Activated CD8-positive, alpha-beta T cell treated with anti-CD3 and anti-CD28 coated beads for 36 hours (primary cell): ENCODE measurements around the gene SHLD2. TPM values are rescaled to one million over a fixed set of nuclear protein-coding genes. Genes with fewer than 3 reads are reported as not detected.

Experiments
- ATAC-seq: fragments of 200-7000 bp; cut with Tn5 transposase; one replicate; pipeline ENCODE4 v1.10.0; 2021; ENCODE audit warnings: mild to moderate bottlenecking, moderate library complexity
- CTCF ChIA-PET: fragments of 350-600 bp; sonication (Branson Sonifier 250); formaldehyde crosslinking; loops from one replicate; lab custom pipeline; 2021; ENCODE audit warnings: antibody characterized with exemption; lab: Charles Lee
- POLR2A ChIA-PET: fragments of 350-600 bp; sonication (Branson Sonifier 250); formaldehyde crosslinking; loops from one replicate; lab custom pipeline; 2021; ENCODE audit warnings: antibody characterized with exemption; lab: Charles Lee
- DNase-seq: peaks from one replicate; pipeline ENCODE4 v3.0.0-alpha.2; 2020
- H3K27ac Mint-ChIP-seq: one replicate; pipeline ENCODE4 v1.8.0; 2021; ENCODE audit warnings: mild to moderate bottlenecking, mixed read lengths
- H3K27me3 Mint-ChIP-seq: one replicate; pipeline ENCODE4 v1.8.0; 2021; ENCODE audit warnings: mixed read lengths
- H3K36me3 Mint-ChIP-seq: one replicate; pipeline ENCODE4 v1.8.0; 2021; ENCODE audit warnings: low read depth, mixed read lengths
- H3K4me1 Mint-ChIP-seq: one replicate; pipeline ENCODE4 v1.8.0; 2021; ENCODE audit warnings: low read depth, mixed read lengths
- H3K4me3 Mint-ChIP-seq: one replicate; pipeline ENCODE4 v1.8.0; 2021; ENCODE audit warnings: mild to moderate bottlenecking, moderate library complexity, mixed read lengths
- H3K9me3 Mint-ChIP-seq: one replicate; pipeline ENCODE4 v1.8.0; 2021; ENCODE audit warnings: mixed read lengths
- CTCF ChIP-seq: fragments of 200-600 bp; IDR thresholded peaks from one replicate; pipeline ENCODE4 v1.8.0; 2022; ENCODE audit warnings: antibody characterized with exemption, mild to moderate bottlenecking
- intact Hi-C: fragments of 100-400 bp; cut with micrococcal nuclease; formaldehyde crosslinking; loops from one replicate; pipeline ENCODE4 v1.10.0; 2022
- total RNA-seq, 2 experiments: library from RNA; stranded (reverse); gene quantifications; one replicate each; pipeline ENCODE4 v1.2.3, GENCODE V29; 2021

The SHLD2 gene
- total RNA-seq, 2 experiments from 2014 or later, result 32.3 to 33.1 TPM

GRCh38 chr10:87054373-87055295, 40.4 kb upstream of the SHLD2 start:
- Mint-ChIP-seq H3K9me3 (no peaks in the 10 kb centered on the region), H3K27ac (no peak overlapping the region), H3K27me3 (no peaks in the 10 kb centered on the region), H3K4me3 (no peak overlapping the region), H3K4me1 (no peaks in the 10 kb centered on the region), H3K36me3 (peaks cover 35% of the 10 kb centered on the region)
- intact Hi-C loops, result no loop called here
- TF ChIP-seq CTCF, result no peak
- ATAC-seq (peak; percentile 42), DNase-seq (no peak)
- ChIA-PET CTCF (interaction anchor here (1.3 to 1.5 kb wide), 2 partner anchors 11 to 39 kb away, joined by 3 to 5 read pairs; no protein-coding TSS in a partner anchor), POLR2A (interaction anchor here (0.7 to 1.5 kb wide), 2 partner anchors 10 to 29 kb away, joined by 3 to 4 read pairs; no protein-coding TSS in a partner anchor)

GRCh38 chr10:87058171-87058570, 36.8 kb upstream of the SHLD2 start:
- H3K4me1 Mint-ChIP-seq, result no peaks in the 10 kb centered on the region
- no peak for TF ChIP-seq CTCF
- no peaks in the 10 kb centered on the region for H3K9me3 Mint-ChIP-seq
- POLR2A ChIA-PET, result no interaction called here
- CTCF ChIA-PET, result no interaction called here
- H3K27me3 Mint-ChIP-seq, result no peaks in the 10 kb centered on the region
- peaks cover 31% of the 10 kb centered on the region for H3K36me3 Mint-ChIP-seq
- DNase-seq (no peak), ATAC-seq (no peak)
- H3K4me3 Mint-ChIP-seq, result no peak overlapping the region
- H3K27ac Mint-ChIP-seq, result no peak overlapping the region
- intact Hi-C loops, result no loop called here

GRCh38 chr10:87059401-87059800, 35.6 kb upstream of the SHLD2 start:
- intact Hi-C loops, result no loop called here
- no peaks in the 10 kb centered on the region for H3K27me3 Mint-ChIP-seq
- ATAC-seq (no peak), DNase-seq (no peak)
- H3K27ac Mint-ChIP-seq, result no peak overlapping the region
- POLR2A ChIA-PET, result no interaction called here
- H3K9me3 Mint-ChIP-seq, result no peaks in the 10 kb centered on the region
- TF ChIP-seq CTCF, result no peak
- CTCF ChIA-PET, result no interaction called here
- no peaks in the 10 kb centered on the region for H3K4me1 Mint-ChIP-seq
- H3K36me3 Mint-ChIP-seq, result peaks cover 39% of the 10 kb centered on the region
- no peak overlapping the region for H3K4me3 Mint-ChIP-seq

- ATAC-seq (no peak), DNase-seq (no peak)
- Mint-ChIP-seq H3K9me3 (no peaks in the 10 kb centered on the region), H3K4me3 (no peak overlapping the region), H3K36me3 (peaks cover 39% of the 10 kb centered on the region), H3K27ac (no peak overlapping the region), H3K4me1 (no peaks in the 10 kb centered on the region), H3K27me3 (no peaks in the 10 kb centered on the region)
- TF ChIP-seq CTCF, result no peak
- ChIA-PET CTCF (no interaction called here), POLR2A (no interaction called here)
- intact Hi-C loops, result no loop called here
These were observed 34.6 kb upstream of the SHLD2 start for GRCh38 chr10:87060280-87060928.

- POLR2A ChIA-PET, result no interaction called here
- CTCF ChIA-PET, result interaction anchor here (2.1 kb wide), 1 partner anchor 11 kb away, joined by 5 read pairs; no protein-coding TSS in a partner anchor
- TF ChIP-seq CTCF, result no peak
- DNase-seq (no peak), ATAC-seq (no peak)
- H3K4me3 Mint-ChIP-seq, result no peak overlapping the region
- H3K36me3 Mint-ChIP-seq, result peaks cover 45% of the 10 kb centered on the region
- H3K9me3 Mint-ChIP-seq, result no peaks in the 10 kb centered on the region
- H3K27ac Mint-ChIP-seq, result no peak overlapping the region
- H3K27me3 Mint-ChIP-seq, result no peaks in the 10 kb centered on the region
- intact Hi-C loops, result no loop called here
- no peaks in the 10 kb centered on the region for H3K4me1 Mint-ChIP-seq
These were observed 30.4 kb upstream of the SHLD2 start for GRCh38 chr10:87064651-87065050.
